DOHH2 (cell line): ENCODE data around the gene CES4A.

Source experiments
- EZH2phosphoT487 ChIP-seq: fragments of 200-600 bp; sonication (generic); IDR thresholded peaks from 2 replicates; pipeline ENCODE4 v1.6.1; 2017; ENCODE audit warnings: borderline replicate concordance, mild to moderate bottlenecking, antibody characterized with exemption, low read length, moderate library complexity, mixed read lengths
- TF ChIP-seq, protein P1 (sequence below): fragments of 200-600 bp; sonication (generic); IDR thresholded peaks from one replicate; pipeline ENCODE4 v1.5.1; 2014; ENCODE audit warnings: antibody characterized with exemption, mild to moderate bottlenecking, low read depth, low read length; ENCODE audit not compliant: poor library complexity, severe bottlenecking

DNA sequence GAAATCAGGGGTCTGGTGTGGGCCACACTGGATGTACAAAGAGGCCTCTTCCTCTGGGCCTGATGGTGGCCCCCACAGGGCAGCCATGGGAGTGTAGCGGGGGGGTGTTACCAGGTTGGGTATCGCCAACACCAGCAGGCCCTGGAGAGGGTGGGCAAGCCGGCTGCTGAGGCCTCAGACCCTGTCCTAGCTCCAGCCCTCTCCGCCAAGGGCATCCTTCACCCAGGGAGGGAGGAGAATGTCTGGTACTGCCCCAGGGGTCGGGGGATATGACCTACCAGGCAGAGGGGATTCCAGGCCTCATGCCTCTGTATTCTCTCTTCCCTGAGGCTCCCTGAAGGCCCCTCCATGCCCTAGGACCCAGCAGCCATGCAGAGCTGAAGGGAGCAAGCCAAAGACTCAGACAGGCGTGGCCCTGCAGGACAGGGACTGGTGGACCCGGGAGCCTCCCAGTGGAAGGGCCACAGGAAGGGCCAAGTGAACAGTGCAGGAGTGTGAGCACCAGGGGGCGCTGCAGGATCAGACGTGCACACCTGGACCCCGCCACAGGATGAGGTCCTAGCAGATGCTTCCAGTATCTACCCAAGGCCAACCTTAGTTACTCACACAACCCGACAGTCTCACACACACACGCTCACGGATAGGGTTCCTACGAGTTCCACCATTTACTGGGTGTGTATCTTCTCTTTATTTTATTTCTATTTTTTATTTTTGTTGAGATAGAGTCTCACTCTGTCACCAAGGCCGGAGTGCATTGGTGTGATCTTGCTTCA is 10.9 kb upstream of the CES4A start:
- TF ChIP-seq, protein P1, sequence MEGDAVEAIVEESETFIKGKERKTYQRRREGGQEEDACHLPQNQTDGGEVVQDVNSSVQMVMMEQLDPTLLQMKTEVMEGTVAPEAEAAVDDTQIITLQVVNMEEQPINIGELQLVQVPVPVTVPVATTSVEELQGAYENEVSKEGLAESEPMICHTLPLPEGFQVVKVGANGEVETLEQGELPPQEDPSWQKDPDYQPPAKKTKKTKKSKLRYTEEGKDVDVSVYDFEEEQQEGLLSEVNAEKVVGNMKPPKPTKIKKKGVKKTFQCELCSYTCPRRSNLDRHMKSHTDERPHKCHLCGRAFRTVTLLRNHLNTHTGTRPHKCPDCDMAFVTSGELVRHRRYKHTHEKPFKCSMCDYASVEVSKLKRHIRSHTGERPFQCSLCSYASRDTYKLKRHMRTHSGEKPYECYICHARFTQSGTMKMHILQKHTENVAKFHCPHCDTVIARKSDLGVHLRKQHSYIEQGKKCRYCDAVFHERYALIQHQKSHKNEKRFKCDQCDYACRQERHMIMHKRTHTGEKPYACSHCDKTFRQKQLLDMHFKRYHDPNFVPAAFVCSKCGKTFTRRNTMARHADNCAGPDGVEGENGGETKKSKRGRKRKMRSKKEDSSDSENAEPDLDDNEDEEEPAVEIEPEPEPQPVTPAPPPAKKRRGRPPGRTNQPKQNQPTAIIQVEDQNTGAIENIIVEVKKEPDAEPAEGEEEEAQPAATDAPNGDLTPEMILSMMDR = peak; percentile 84
- TF ChIP-seq EZH2phosphoT487 = no peak
